ENCODE measurements around the gene GDPGP1. TPM values are rescaled to one million over a fixed set of nuclear protein-coding genes. Genes with fewer than 3 reads are reported as not detected.

Gene GDPGP1
- total RNA-seq, 4 donors from 2014 or later: 7.1 to 28.1 (median 13.6) TPM

- H3K27me3 ChIP-seq: no peaks in the 10 kb centered on the region
- H3K4me1 ChIP-seq: peaks cover 0 to 6% of the 10 kb centered on the region in 2 donors
- no peaks in the 10 kb centered on the region for H3K36me3 ChIP-seq
- no peak for DNase-seq
- no peak overlapping the region for H3K27ac ChIP-seq
- no peak overlapping the region for H3K4me3 ChIP-seq (replicated peaks in 1 of 3)
- no peaks in the 10 kb centered on the region for H3K9me3 ChIP-seq
- intact Hi-C loops (cut with DNase I): no loop called here
- 58 to 70% methylated on average over 6 of the region's 6 CpGs for WGBS, 2 donors
- TF ChIP-seq CTCF (IDR thresholded peaks at IDR 0.05) (no peak), POLR2A (IDR thresholded peaks at IDR 0.05) (no peak)
These were observed 60.1 kb downstream of the GDPGP1 start for GRCh38 chr15:90294159-90294558.

GRCh38 chr15:90294601-90295269 lies 60.7 kb downstream of the GDPGP1 start:
- no peak for TF ChIP-seq CTCF (IDR thresholded peaks at IDR 0.05)
- no peak for TF ChIP-seq POLR2A (IDR thresholded peaks at IDR 0.05)

GRCh38 chr15:90295270-90295648 lies 61.2 kb downstream of the GDPGP1 start:
- 63 to 65% methylated on average over 5 of the region's 10 CpGs for WGBS, 2 donors
- no peak overlapping the region for H3K4me3 ChIP-seq (replicated peaks in 1 of 3)
- no peak for DNase-seq
- TF ChIP-seq POLR2A (IDR thresholded peaks at IDR 0.05) (no peak), CTCF (IDR thresholded peaks at IDR 0.05) (no peak)
- H3K4me1 ChIP-seq: peaks cover 0 to 6% of the 10 kb centered on the region in 2 donors
- H3K36me3 ChIP-seq: no peaks in the 10 kb centered on the region
- H3K27ac ChIP-seq: no peak overlapping the region
- H3K27me3 ChIP-seq: no peaks in the 10 kb centered on the region
- intact Hi-C loops (cut with DNase I): no loop called here
- no peaks in the 10 kb centered on the region for H3K9me3 ChIP-seq

More at GRCh38 chr15:90294601-90295269, 60.7 kb downstream of the GDPGP1 start:
- no peaks in the 10 kb centered on the region for H3K36me3 ChIP-seq
- no peak for DNase-seq
- no peaks in the 10 kb centered on the region for H3K27me3 ChIP-seq
- H3K27ac ChIP-seq: no peak overlapping the region
- 55 to 61% methylated on average over 14 to 15 of the region's 16 CpGs for WGBS, 2 donors
- peaks cover 0 to 6% of the 10 kb centered on the region in 2 donors for H3K4me1 ChIP-seq
- H3K9me3 ChIP-seq: no peaks in the 10 kb centered on the region
- no peak overlapping the region for H3K4me3 ChIP-seq (replicated peaks in 1 of 3)
- intact Hi-C loops (cut with DNase I): no loop called here

Small RNAs within 50 kb of the gene (small RNA-seq; reads per million reads assigned to genes)
- gene AC091167.3 (not detected), gene RN7SL736P (not detected)

Other genes starting within 250 kb of the GDPGP1 start
- 10 to 100 TPM in 3 of 4 donors, 1 to 10 TPM in 1; 8.9 to 17.2 (median 11.5) TPM for gene ZNF710, start 232.9 kb upstream of the GDPGP1 start, total RNA-seq
- 10 to 100 TPM; 29.4 to 49.6 (median 33.5) TPM for gene IDH2, start 131.7 kb upstream of the GDPGP1 start, total RNA-seq
- 100 to 1,000 TPM in 1 of 4 donors, 10 to 100 TPM in 3; 49.5 to 163 (median 69.9) TPM for gene SEMA4B, start 32.9 kb upstream of the GDPGP1 start, total RNA-seq
- 10 to 100 TPM; 24.3 to 90.0 (median 30.8) TPM for gene CIB1, start 268 bp upstream of the GDPGP1 start, total RNA-seq
- under 1 TPM in 2 of 4 donors, not detected in 2; 0.13 to 0.22 TPM for gene TTLL13, start 15.3 kb downstream of the GDPGP1 start, total RNA-seq
- 100 to 1,000 TPM in 1 of 4 donors, 10 to 100 TPM in 3; 80.7 to 159 (median 96.4) TPM for gene NGRN, start 31.5 kb downstream of the GDPGP1 start, total RNA-seq
- 10 to 100 TPM in 1 of 4 donors, 1 to 10 TPM in 3; 3.6 to 13.1 (median 5.5) TPM for gene ZNF774, start 118.1 kb downstream of the GDPGP1 start, total RNA-seq
- 100 to 1,000 TPM; 222 to 290 (median 247) TPM for gene IQGAP1, start 154.0 kb downstream of the GDPGP1 start, total RNA-seq

All from thyroid gland (tissue), 4 donors.